ENCODE measurements around the gene SRPRB. TPM values are rescaled to one million over a fixed set of nuclear protein-coding genes. Genes with fewer than 3 reads are reported as not detected.

The SRPRB gene
- total RNA-seq, 4 donors from 2014 or later, result 13.8 to 32.1 (median 24.4) TPM

DNA sequence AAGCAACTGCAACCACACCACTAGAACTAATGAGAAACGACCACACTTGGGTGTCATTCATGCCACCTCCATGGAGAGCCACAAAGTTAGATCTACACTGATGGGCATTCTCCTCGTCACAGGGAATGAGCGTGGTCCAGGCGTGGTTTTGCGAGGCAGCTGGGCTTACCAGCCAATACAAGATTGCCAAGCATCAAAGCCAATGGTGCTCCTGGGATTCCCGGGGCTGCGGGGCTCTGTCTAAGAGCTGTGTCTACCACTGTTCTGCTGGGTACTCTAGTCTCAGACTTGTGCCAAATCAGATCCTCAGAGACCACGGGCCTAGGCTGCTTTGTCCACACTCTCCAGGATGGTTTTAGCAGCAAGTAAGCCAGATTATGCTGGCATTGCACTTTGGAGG is 46.3 kb downstream of the SRPRB start:
- no peaks in the 10 kb centered on the region for H3K4me1 ChIP-seq
- H3K27me3 ChIP-seq, result no peaks in the 10 kb centered on the region
- TF ChIP-seq, protein P1, sequence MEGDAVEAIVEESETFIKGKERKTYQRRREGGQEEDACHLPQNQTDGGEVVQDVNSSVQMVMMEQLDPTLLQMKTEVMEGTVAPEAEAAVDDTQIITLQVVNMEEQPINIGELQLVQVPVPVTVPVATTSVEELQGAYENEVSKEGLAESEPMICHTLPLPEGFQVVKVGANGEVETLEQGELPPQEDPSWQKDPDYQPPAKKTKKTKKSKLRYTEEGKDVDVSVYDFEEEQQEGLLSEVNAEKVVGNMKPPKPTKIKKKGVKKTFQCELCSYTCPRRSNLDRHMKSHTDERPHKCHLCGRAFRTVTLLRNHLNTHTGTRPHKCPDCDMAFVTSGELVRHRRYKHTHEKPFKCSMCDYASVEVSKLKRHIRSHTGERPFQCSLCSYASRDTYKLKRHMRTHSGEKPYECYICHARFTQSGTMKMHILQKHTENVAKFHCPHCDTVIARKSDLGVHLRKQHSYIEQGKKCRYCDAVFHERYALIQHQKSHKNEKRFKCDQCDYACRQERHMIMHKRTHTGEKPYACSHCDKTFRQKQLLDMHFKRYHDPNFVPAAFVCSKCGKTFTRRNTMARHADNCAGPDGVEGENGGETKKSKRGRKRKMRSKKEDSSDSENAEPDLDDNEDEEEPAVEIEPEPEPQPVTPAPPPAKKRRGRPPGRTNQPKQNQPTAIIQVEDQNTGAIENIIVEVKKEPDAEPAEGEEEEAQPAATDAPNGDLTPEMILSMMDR (IDR thresholded peaks at IDR 0.05), result no peak
- TF ChIP-seq EP300 (IDR thresholded peaks at IDR 0.05) (no peak), POLR2A (IDR thresholded peaks at IDR 0.05) (no peak), POLR2AphosphoS5 (IDR thresholded peaks at IDR 0.05) (no peak)
- H3K27ac ChIP-seq, result no peak overlapping the region
- H3K36me3 ChIP-seq, result no peaks in the 10 kb centered on the region
- no peak overlapping the region for H3K4me3 ChIP-seq
- ATAC-seq, result no peak
- H3K9me3 ChIP-seq, result no peaks in the 10 kb centered on the region
- WGBS, 2 donors (ENCODE audit: low coverage in 1 of 2), result 82% methylated on average over 3 of the region's 8 CpGs; no CpG with 5 or more reads in 1 of the 2 donors

DNA sequence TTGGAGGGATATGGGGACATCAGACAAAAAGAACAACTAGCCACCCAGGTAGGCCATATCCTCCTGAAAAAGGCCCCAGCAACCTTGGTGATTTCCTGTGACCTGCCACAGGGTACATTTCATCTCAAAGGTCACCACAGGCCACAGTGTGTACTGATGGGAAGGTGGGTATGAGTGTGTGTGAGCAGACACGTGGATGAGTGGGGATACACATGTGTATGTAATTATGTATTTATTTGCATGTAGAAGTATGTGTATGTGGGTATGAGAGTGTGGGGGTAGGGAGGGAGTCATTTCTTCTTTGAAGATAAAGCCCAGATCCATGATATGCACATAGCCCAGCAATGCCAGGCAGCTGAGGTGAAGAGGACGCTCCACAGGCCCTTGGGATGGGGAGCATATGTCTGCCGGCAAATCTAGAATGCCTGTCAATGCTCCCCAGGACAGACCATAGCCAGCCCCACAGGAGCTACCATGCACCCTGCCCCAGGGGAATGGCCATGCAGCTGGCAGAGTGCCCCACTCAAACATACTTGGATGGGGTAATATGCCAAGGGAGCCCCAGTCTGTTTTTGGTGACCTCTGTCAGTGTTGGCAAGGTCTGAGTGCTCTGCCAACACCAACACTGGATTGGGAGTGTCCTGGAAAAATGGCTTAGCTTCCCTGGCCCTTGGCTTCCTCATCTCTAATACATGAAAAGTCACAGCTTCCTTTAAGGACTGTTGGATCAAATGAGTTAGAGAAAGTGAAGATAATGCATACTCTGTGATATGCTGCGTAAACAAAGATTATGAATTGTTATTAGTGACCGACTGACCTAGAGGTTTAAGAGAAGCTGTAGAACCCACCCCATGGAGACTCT is 47.7 kb downstream of the SRPRB start:
- ATAC-seq, result no peak
- 71 to 90% methylated on average over 3 to 4 of the region's 5 CpGs for WGBS, 2 donors (ENCODE audit: low coverage in 1 of 2)
- Histone ChIP-seq H3K4me1 (no peaks in the 10 kb centered on the region), H3K36me3 (no peaks in the 10 kb centered on the region), H3K27me3 (no peaks in the 10 kb centered on the region), H3K4me3 (no peak overlapping the region), H3K9me3 (no peaks in the 10 kb centered on the region), H3K27ac (no peak overlapping the region)
- TF ChIP-seq POLR2A (IDR thresholded peaks at IDR 0.05) (no peak), EP300 (IDR thresholded peaks at IDR 0.05) (no peak), POLR2AphosphoS5 (IDR thresholded peaks at IDR 0.05) (no peak)
- TF ChIP-seq, protein P1 (IDR thresholded peaks at IDR 0.05), result no peak

DNA sequence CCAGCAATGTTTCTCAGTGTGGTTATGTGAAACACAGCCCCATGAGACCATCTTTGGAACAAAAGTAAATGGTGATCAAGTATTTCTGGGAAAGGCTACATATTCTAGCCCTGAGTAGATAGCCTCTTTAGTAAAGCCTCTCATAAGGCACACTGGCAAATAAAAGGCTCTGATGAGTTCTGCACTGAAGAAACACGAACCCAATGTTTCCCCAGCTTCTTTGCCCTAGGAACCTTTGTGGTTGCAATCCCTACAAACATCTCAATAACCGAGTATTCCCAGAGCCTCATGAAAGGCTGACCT is 48.3 kb downstream of the SRPRB start:
- no peaks in the 10 kb centered on the region for H3K9me3 ChIP-seq
- no peaks in the 10 kb centered on the region for H3K27me3 ChIP-seq
- WGBS, 2 donors (ENCODE audit: low coverage in 1 of 2), result 69 to 79% methylated on average over 2 of the region's 2 CpGs
- no peak overlapping the region for H3K27ac ChIP-seq
- TF ChIP-seq POLR2AphosphoS5 (IDR thresholded peaks at IDR 0.05), result no peak
- TF ChIP-seq EP300 (IDR thresholded peaks at IDR 0.05), result no peak
- TF ChIP-seq, protein P1 (IDR thresholded peaks at IDR 0.05), result no peak
- TF ChIP-seq POLR2A (IDR thresholded peaks at IDR 0.05), result no peak
- ATAC-seq, result no peak
- no peaks in the 10 kb centered on the region for H3K4me1 ChIP-seq
- H3K36me3 ChIP-seq, result no peaks in the 10 kb centered on the region
- no peak overlapping the region for H3K4me3 ChIP-seq

DNA sequence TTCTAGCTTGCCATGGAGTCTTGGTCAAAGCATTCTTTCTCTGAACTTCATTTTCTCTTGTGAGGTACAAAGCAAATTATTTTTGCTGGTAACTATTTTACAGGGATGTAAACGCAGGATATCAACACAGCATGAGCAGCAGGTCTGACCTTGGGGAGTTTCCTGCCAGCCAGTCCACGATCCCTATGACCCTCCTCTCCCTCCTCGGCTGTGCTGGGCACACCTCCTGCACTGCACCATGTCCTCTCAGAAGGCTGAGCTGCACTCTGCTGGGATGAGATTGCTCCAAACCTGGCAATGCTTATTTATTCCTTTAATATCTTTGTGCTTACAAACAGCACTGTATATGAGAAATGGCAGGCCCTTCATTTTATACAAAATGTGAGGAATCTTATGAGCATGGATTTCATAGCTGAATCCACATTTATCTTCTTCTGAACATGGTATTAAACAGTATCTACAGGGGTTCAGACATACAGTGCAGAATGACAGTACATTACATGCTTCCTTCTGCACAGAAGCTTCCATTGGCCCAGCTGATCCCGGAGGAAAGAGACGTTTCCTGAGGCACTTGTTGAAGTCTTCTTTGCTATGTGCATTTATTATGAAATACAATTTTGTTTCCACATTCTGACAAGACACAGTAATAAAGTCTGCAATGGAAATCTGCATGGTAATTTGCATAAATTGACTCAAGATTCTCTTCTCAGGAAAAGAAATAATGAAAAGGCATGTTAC is 48.8 kb downstream of the SRPRB start:
- H3K4me1 ChIP-seq, result no peaks in the 10 kb centered on the region
- no peaks in the 10 kb centered on the region for H3K36me3 ChIP-seq
- ATAC-seq, result no peak
- H3K9me3 ChIP-seq, result no peaks in the 10 kb centered on the region
- no peaks in the 10 kb centered on the region for H3K27me3 ChIP-seq
- WGBS, 2 donors (ENCODE audit: low coverage in 1 of 2), result 64 to 68% methylated on average over 4 to 5 of the region's 5 CpGs
- no peak overlapping the region for H3K4me3 ChIP-seq
- TF ChIP-seq EP300 (IDR thresholded peaks at IDR 0.05), result no peak
- TF ChIP-seq POLR2AphosphoS5 (IDR thresholded peaks at IDR 0.05), result no peak
- TF ChIP-seq, protein P1 (IDR thresholded peaks at IDR 0.05), result no peak
- no peak for TF ChIP-seq POLR2A (IDR thresholded peaks at IDR 0.05)
- no peak overlapping the region for H3K27ac ChIP-seq
